ENCODE measurements around the gene CEP57L1. TPM values are rescaled to one million over a fixed set of nuclear protein-coding genes. Genes with fewer than 3 reads are reported as not detected.
A peak's percentile ranks its signal among the peaks of the same experiment; 100 is the strongest.

CEP57L1 gene
- 35.4 and 36.5 TPM in 2 replicates for total RNA-seq (2013; cell fraction: nucleolus; rRNA removed)
- 18.5 and 22.1 TPM in 2 replicates for total RNA-seq (2014; rRNA removed)
- total RNA-seq (2014; rRNA removed; fragmentation: Illumina TruSeq; extraction: Trizol): 25.6 and 27.4 TPM in 2 replicates
- 13.9 and 16.5 TPM in 2 replicates for total RNA-seq (2021)
- polyA plus RNA-seq (2011; ENCODE audit: low read depth): 7.7 TPM
- polyA plus RNA-seq (2011; rRNA removed): 21.3 and 36.4 TPM in 2 replicates
- polyA plus RNA-seq (2011; cell fraction: cytosol; rRNA removed): 9.2 and 13.6 TPM in 2 replicates
- 14.8 and 16.3 TPM in 2 replicates for polyA plus RNA-seq (2011; cell fraction: nucleus; rRNA removed)
- 8.2 and 12.6 TPM in 2 replicates for polyA plus RNA-seq (2012)
- 20.4 and 34.4 TPM in 2 replicates for polyA plus RNA-seq (2014; fragmentation: Illumina TruSeq; extraction: Trizol)
- 10 to 100 TPM; 22.6 to 24.0 TPM for polyA plus RNA-seq (2014; fragmentation: Nextera tagmentation; extraction: Ambion mirVana)
- 12.0 and 12.7 TPM in 2 replicates for polyA plus RNA-seq (2014; rRNA removed)
- polyA plus RNA-seq (2016; fragmentation: Nextera tagmentation; extraction: Ambion mirVana): 10 to 100 TPM; 29.0 to 30.5 TPM
- polyA minus RNA-seq (2011; rRNA and poly(A)+ RNA removed): 9.3 and 13.4 TPM in 2 replicates
- polyA minus RNA-seq (2011; cell fraction: cytosol; rRNA and poly(A)+ RNA removed): 4.0 and 12.5 TPM in 2 replicates
- 8.6 and 12.9 TPM in 2 replicates for polyA minus RNA-seq (2011; cell fraction: nucleus; rRNA and poly(A)+ RNA removed)
- percentile 62 among the genes with signal in this experiment for Bru-seq, nascent RNA
- BruChase-seq, experiment 1, labeled RNA remaining after a 6-hour chase: percentile 57 among the genes with signal in this experiment
- BruChase-seq, experiment 2, labeled RNA remaining after a 2-hour chase: percentile 60 among the genes with signal in this experiment
- long read RNA-seq, experiment 1, partial matches to known transcripts: 3 of 10 reads
- long read RNA-seq, experiment 1, other reads (novel, unspliced or antisense): 5 of 10 reads
- long read RNA-seq, experiment 2, transcript CEP57L1-208 (7 exons, 908 nt): major isoform, 11 of 104 reads
- long read RNA-seq, experiment 2, transcript CEP57L1-205 (11 exons, 2,771 nt): minor isoform, 6 of 104 reads
- long read RNA-seq, experiment 2, partial matches to known transcripts: 24 of 104 reads
- long read RNA-seq, experiment 2, other reads (novel, unspliced or antisense): 59 of 104 reads

DNA sequence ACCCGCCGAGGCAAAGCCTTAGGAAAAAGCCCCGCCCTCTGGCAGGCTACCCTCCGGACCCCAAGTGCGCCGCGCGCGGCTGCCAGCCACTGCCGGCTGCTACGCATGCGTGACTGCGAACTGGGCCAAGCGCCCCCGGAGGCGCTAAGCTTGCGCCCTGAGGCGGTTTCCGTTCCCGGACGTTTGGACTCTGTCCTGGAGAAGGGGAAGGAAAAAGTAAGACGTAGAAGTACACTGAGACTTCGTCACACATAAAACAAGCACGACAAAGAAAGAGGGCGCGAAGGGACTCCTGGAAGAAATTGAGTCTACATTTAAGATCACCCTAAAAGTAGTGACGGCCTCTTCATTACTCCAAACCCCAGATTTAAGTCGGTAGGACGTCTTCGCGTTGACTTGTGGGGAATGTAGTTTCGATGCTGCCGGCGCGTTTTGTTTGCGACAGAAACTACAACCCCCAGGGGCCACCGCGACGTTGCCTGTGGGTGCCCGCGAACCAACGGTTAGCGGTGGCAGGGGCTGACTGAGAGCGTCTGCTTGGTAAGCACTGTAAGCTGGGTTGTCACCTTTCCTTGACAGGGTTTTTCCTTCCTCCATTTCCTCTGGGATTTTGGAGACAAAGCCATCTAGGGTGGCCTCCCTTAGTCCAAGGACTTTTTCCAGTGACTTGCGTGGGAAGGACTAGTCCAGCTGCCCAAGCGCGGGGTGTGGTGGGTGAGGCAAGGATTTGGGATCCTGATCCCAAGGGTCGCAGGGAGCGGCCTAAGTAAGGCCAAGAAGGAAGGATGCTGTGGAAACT lies at the start of gene CEP57L1:
CEP57L1 (plus strand) TSS at position 472 of the 799 bp plus-strand sequence. CDS start 49,715 bp downstream, outside the sequence.
- Histone ChIP-seq H3K4me1 (ENCODE audit: control insufficient read depth, insufficient read depth, low read length) (no peaks in the 10 kb centered on the region), H3K9ac (ENCODE audit: control insufficient read depth, insufficient read depth, low read length) (peak within 1 kb of the TSS; percentile 91), H3K4me2 (ENCODE audit: control insufficient read depth, insufficient read depth) (peak within 1 kb of the TSS; percentile 81), H3K27me3 (replicated peaks in 1 of 2; ENCODE audit: control insufficient read depth in 2 of 2, insufficient read depth in 2 of 2, low read length in 1 of 2) (no peaks in the 10 kb centered on the region), H3K27ac (ENCODE audit: control insufficient read depth, insufficient read depth) (peak within 1 kb of the TSS; percentile 94), H3K36me3 (ENCODE audit: control insufficient read depth in 2 of 2, insufficient read depth in 2 of 2, low read length in 1 of 2) (no peaks in the 10 kb centered on the region), H3K9me3 (replicated peaks; ENCODE audit: control insufficient read depth, insufficient read depth, low read length) (no peaks in the 10 kb centered on the region), H4K20me1 (ENCODE audit: control insufficient read depth, insufficient read depth) (no peaks in the 10 kb centered on the region), H3K79me2 (ENCODE audit: control insufficient read depth, insufficient read depth, low read length) (peaks cover 10% of the 10 kb centered on the region), H3K4me3 (peak within 1 kb of the TSS; percentile 90), H2AFZ (ENCODE audit: control insufficient read depth, low read depth, low read length) (peak within 1 kb of the TSS; percentile 100)
- ATAC-seq (peak; percentile 81), DNase-seq (ENCODE audit: low read depth, low spot score) (peak; percentile 88), FAIRE-seq (peak; percentile 65)
- ChIA-PET RAD21 (ENCODE audit: unreplicated experiment) (interaction anchor here (1.3 to 2.6 kb wide), 5 partner anchors 11 to 288 kb away, joined by 3 to 11 read pairs (median 4); partner anchors contain the start of gene CD164), POLR2A (interaction anchor here (0.6 to 2.3 kb wide), 13 partner anchors 11 to 592 kb away, joined by 3 to 8 read pairs (median 4); partner anchors contain the start of gene CD164), SMC1A (ENCODE audit: uncharacterized antibody, unreplicated experiment) (interaction anchor here (0.7 to 3.4 kb wide), 9 partner anchors 9 to 92 kb away, joined by 3 to 24 read pairs (median 6); no protein-coding TSS in a partner anchor), CTCF (interaction anchor here (0.9 to 8.5 kb wide), 5 partner anchors 12 to 289 kb away, joined by 3 to 38 read pairs (median 8); partner anchors contain the start of gene CD164)
- no TSS peak for BruUV-seq (replicated peaks)
- intact Hi-C loops (cut with micrococcal nuclease; ENCODE audit: unreplicated experiment) (loop anchor here (2.0 to 5.0 kb wide), 2 partner anchors 288 to 362 kb away; partner anchors contain the start of genes CD164 and MICAL1), in situ Hi-C loops (cut with MboI) (loop anchor here (5.0 kb wide), 1 partner anchor 287 kb away; the partner anchor contains the start of gene CD164)
- WGBS (ENCODE audit: insufficient coverage, insufficient replicate concordance, low lambda C conversion rate, missing lambda C conversion rate): under 1% methylated on average over 47 of the region's 49 CpGs
- TF ChIP-seq EGR1 (IDR thresholded peaks at IDR 0.05; ENCODE audit: borderline replicate concordance in 1 of 2, low read depth in 2 of 2, low read length in 2 of 2): peak in 1 of 2 experiments; percentile 62; a peak in 1 of 3 replicates
- no peak; the same call in 1 of the 2 replicates for TF ChIP-seq CHD4 (IDR thresholded peaks at IDR 0.05)
- TF ChIP-seq CREB1 (IDR thresholded peaks at IDR 0.05; ENCODE audit: low read depth): peak; percentile 98
- TF ChIP-seq STAT3 (IDR thresholded peaks at IDR 0.05; ENCODE audit: low read depth, low read length): no peak
- peak; percentile 57; the same call in 1 of the 2 replicates for TF ChIP-seq SMAD5 (IDR thresholded peaks at IDR 0.05; ENCODE audit: low read depth)
- TF ChIP-seq NR2C1 (IDR thresholded peaks at IDR 0.05): peak; percentile 75
- TF ChIP-seq RAD51 (IDR thresholded peaks at IDR 0.05): peak; percentile 43
- TF ChIP-seq SMARCA5 (IDR thresholded peaks at IDR 0.05): 0 out of 2 replicates have a peak, but pooled peaks have one; percentile 11
- peak; percentile 42; the same call in 1 of the 2 replicates for TF ChIP-seq STAT1 (conservative IDR thresholded peaks at IDR 0.05)
- 0 out of 2 replicates have a peak, but pooled peaks have one; percentile 26 for TF ChIP-seq FOXM1 (IDR thresholded peaks at IDR 0.05; ENCODE audit: low read depth, low read length)
- peak; percentile 40; the same call in 1 of the 2 replicates for TF ChIP-seq TBL1XR1 (IDR thresholded peaks at IDR 0.05; ENCODE audit: low read depth, low read length)
- TF ChIP-seq TCF3 (IDR thresholded peaks at IDR 0.05; ENCODE audit: borderline replicate concordance, insufficient read depth, low read depth, low read length): no peak
- TF ChIP-seq CHD2 (IDR thresholded peaks at IDR 0.05; ENCODE audit: borderline replicate concordance, low read depth, low read length): no peak
- TF ChIP-seq SIN3A (IDR thresholded peaks at IDR 0.05; ENCODE audit: low read depth, low read length): peak; percentile 56; the same call in 1 of the 2 replicates
- TF ChIP-seq NFXL1 (IDR thresholded peaks at IDR 0.05; ENCODE audit: borderline replicate concordance): no peak
- TF ChIP-seq, protein P1, sequence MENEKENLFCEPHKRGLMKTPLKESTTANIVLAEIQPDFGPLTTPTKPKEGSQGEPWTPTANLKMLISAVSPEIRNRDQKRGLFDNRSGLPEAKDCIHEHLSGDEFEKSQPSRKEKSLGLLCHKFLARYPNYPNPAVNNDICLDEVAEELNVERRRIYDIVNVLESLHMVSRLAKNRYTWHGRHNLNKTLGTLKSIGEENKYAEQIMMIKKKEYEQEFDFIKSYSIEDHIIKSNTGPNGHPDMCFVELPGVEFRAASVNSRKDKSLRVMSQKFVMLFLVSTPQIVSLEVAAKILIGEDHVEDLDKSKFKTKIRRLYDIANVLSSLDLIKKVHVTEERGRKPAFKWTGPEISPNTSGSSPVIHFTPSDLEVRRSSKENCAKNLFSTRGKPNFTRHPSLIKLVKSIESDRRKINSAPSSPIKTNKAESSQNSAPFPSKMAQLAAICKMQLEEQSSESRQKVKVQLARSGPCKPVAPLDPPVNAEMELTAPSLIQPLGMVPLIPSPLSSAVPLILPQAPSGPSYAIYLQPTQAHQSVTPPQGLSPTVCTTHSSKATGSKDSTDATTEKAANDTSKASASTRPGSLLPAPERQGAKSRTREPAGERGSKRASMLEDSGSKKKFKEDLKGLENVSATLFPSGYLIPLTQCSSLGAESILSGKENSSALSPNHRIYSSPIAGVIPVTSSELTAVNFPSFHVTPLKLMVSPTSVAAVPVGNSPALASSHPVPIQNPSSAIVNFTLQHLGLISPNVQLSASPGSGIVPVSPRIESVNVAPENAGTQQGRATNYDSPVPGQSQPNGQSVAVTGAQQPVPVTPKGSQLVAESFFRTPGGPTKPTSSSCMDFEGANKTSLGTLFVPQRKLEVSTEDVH (IDR thresholded peaks at IDR 0.05; ENCODE audit: low read depth, partially characterized antibody): peak; percentile 62
